ENCODE measurements around the gene ADAMTS2. TPM values are rescaled to one million over a fixed set of nuclear protein-coding genes. Genes with fewer than 3 reads are reported as not detected.

ADAMTS2 gene
- total RNA-seq, 1 experiment from 2014 or later: 3.9 TPM

DNA sequence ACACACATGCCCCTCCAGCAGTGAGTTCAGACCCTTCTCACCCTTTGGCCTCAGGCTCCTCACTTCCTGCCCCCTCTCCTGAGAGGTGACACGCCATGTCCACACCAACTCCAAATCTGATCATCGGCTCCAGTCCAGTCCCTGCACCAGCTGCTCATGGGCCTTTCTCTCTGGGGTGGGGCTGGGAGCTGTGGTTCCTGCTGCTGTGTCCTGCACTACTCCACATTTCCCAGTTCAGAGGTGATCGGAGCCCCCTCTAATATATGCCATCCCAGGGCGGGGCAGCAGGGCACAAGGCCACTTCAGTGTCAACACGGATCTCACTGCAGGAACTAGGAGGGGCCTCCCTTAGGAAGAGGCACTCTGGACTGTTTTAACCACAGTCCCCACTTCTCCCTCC is 91.5 kb downstream of the ADAMTS2 start:
- Histone ChIP-seq H3K27me3 (ENCODE audit: insufficient read depth, low read length) (no peaks in the 10 kb centered on the region), H3K4me1 (ENCODE audit: control insufficient read depth in 1 of 2, insufficient read depth in 2 of 2, low read length in 2 of 2) (no peaks in the 10 kb centered on the region), H3K9ac (ENCODE audit: low read length) (no peak overlapping the region), H3K79me2 (ENCODE audit: insufficient read depth, low read length) (no peaks in the 10 kb centered on the region), H3K27ac (ENCODE audit: low read depth, low read length) (no peak overlapping the region), H3K9me2 (ENCODE audit: insufficient read depth) (no peaks in the 10 kb centered on the region), H4K20me1 (ENCODE audit: insufficient read depth) (no peaks in the 10 kb centered on the region), H3K9me3 (ENCODE audit: control insufficient read depth in 1 of 2, insufficient read depth in 1 of 2, low read depth in 1 of 2, low read length in 2 of 2) (no peaks in the 10 kb centered on the region), H3K36me3 (ENCODE audit: control insufficient read depth in 1 of 2, insufficient read depth in 2 of 2, low read length in 2 of 2) (no peaks in the 10 kb centered on the region), H2AFZ (ENCODE audit: low read depth, low read length, poor library complexity, severe bottlenecking) (no peak overlapping the region), H3K4me3 (replicated peaks in 1 of 2; ENCODE audit: low read depth in 1 of 2, low read length in 2 of 2) (no peak overlapping the region), H3K4me2 (ENCODE audit: low read length) (no peak overlapping the region)
- CTCF ChIA-PET: no interaction called here
- BruUV-seq (replicated peaks): no TSS peak
- POLR2A ChIA-PET: no interaction called here
- ATAC-seq (no peak), DNase-seq (ENCODE audit: low read depth, low spot score) (no peak)
- RAD21 ChIA-PET (ENCODE audit: low non-redundant PET in 1 of 2, low total read pairs in 2 of 2, uncharacterized antibody in 2 of 2, unreplicated experiment in 2 of 2): no interaction called here
- intact Hi-C loops (cut with micrococcal nuclease): no loop called here
- TF ChIP-seq FOSL1 (IDR thresholded peaks at IDR 0.05; ENCODE audit: low read depth) (no peak), SIN3A (IDR thresholded peaks at IDR 0.05; ENCODE audit: low read depth) (no peak), TCF7L2 (IDR thresholded peaks at IDR 0.05; ENCODE audit: borderline replicate concordance, extremely low read depth, insufficient read depth, insufficient read length) (no peak), ZFX (IDR thresholded peaks at IDR 0.05) (no peak), CBX3 (IDR thresholded peaks at IDR 0.05; ENCODE audit: low read depth) (no peak), EGR1 (IDR thresholded peaks at IDR 0.05; ENCODE audit: low read depth) (no peak), POLR2A (IDR thresholded peaks at IDR 0.05; ENCODE audit: borderline replicate concordance, extremely low read depth, insufficient read depth, insufficient read length) (no peak), SP1 (IDR thresholded peaks at IDR 0.05; ENCODE audit: low read depth) (no peak), EZH2phosphoT487 (IDR thresholded peaks at IDR 0.05; ENCODE audit: borderline replicate concordance) (no peak)
- TF ChIP-seq, protein P1, sequence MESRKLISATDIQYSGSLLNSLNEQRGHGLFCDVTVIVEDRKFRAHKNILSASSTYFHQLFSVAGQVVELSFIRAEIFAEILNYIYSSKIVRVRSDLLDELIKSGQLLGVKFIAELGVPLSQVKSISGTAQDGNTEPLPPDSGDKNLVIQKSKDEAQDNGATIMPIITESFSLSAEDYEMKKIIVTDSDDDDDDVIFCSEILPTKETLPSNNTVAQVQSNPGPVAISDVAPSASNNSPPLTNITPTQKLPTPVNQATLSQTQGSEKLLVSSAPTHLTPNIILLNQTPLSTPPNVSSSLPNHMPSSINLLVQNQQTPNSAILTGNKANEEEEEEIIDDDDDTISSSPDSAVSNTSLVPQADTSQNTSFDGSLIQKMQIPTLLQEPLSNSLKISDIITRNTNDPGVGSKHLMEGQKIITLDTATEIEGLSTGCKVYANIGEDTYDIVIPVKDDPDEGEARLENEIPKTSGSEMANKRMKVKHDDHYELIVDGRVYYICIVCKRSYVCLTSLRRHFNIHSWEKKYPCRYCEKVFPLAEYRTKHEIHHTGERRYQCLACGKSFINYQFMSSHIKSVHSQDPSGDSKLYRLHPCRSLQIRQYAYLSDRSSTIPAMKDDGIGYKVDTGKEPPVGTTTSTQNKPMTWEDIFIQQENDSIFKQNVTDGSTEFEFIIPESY (IDR thresholded peaks at IDR 0.05; ENCODE audit: extremely low read depth, insufficient replicate concordance, low read length): no peak
- TF ChIP-seq, protein P2, sequence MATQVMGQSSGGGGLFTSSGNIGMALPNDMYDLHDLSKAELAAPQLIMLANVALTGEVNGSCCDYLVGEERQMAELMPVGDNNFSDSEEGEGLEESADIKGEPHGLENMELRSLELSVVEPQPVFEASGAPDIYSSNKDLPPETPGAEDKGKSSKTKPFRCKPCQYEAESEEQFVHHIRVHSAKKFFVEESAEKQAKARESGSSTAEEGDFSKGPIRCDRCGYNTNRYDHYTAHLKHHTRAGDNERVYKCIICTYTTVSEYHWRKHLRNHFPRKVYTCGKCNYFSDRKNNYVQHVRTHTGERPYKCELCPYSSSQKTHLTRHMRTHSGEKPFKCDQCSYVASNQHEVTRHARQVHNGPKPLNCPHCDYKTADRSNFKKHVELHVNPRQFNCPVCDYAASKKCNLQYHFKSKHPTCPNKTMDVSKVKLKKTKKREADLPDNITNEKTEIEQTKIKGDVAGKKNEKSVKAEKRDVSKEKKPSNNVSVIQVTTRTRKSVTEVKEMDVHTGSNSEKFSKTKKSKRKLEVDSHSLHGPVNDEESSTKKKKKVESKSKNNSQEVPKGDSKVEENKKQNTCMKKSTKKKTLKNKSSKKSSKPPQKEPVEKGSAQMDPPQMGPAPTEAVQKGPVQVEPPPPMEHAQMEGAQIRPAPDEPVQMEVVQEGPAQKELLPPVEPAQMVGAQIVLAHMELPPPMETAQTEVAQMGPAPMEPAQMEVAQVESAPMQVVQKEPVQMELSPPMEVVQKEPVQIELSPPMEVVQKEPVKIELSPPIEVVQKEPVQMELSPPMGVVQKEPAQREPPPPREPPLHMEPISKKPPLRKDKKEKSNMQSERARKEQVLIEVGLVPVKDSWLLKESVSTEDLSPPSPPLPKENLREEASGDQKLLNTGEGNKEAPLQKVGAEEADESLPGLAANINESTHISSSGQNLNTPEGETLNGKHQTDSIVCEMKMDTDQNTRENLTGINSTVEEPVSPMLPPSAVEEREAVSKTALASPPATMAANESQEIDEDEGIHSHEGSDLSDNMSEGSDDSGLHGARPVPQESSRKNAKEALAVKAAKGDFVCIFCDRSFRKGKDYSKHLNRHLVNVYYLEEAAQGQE (IDR thresholded peaks at IDR 0.05; ENCODE audit: low read depth): no peak
- TF ChIP-seq, protein P3, sequence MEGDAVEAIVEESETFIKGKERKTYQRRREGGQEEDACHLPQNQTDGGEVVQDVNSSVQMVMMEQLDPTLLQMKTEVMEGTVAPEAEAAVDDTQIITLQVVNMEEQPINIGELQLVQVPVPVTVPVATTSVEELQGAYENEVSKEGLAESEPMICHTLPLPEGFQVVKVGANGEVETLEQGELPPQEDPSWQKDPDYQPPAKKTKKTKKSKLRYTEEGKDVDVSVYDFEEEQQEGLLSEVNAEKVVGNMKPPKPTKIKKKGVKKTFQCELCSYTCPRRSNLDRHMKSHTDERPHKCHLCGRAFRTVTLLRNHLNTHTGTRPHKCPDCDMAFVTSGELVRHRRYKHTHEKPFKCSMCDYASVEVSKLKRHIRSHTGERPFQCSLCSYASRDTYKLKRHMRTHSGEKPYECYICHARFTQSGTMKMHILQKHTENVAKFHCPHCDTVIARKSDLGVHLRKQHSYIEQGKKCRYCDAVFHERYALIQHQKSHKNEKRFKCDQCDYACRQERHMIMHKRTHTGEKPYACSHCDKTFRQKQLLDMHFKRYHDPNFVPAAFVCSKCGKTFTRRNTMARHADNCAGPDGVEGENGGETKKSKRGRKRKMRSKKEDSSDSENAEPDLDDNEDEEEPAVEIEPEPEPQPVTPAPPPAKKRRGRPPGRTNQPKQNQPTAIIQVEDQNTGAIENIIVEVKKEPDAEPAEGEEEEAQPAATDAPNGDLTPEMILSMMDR (IDR thresholded peaks at IDR 0.05 in 2 of 3, conservative IDR thresholded peaks at IDR 0.05 in 1 of 3; ENCODE audit: borderline replicate concordance in 1 of 3, insufficient read depth in 1 of 3, low read depth in 2 of 3, low read length in 2 of 3): no peak

Measured in HCT116 (cell line).